GM23248 (cell line): Measurements from ENCODE around the gene PMPCA. TPM values are rescaled to one million over a fixed set of nuclear protein-coding genes. Genes with fewer than 3 reads are reported as not detected.

ENCODE experiments used
- DNase-seq: peaks from one replicate; pipeline ENCODE4 v3.0.0-alpha.2; 2015
- H2AFZ ChIP-seq: fragments of 200-600 bp; sonication (generic); 2 replicates; pipeline ENCODE4 v1.6.1; 2016; ENCODE audit warnings: antibody characterized with exemption
- H3F3A ChIP-seq: fragments of 200-600 bp; sonication (generic); 2 replicates; pipeline ENCODE4 v1.6.1; 2016; ENCODE audit warnings: mild to moderate bottlenecking, antibody characterized with exemption, mixed run types; ENCODE audit not compliant: insufficient read depth
- H3K27ac ChIP-seq: fragments of 200-600 bp; sonication (generic); 2 replicates; pipeline ENCODE4 v1.5.1; 2016; ENCODE audit warnings: mild to moderate bottlenecking
- H3K27me3 ChIP-seq: fragments of 200-600 bp; sonication (generic); replicated peaks from 2 replicates; pipeline ENCODE4 v1.6.1; 2016; ENCODE audit warnings: mild to moderate bottlenecking; ENCODE audit not compliant: insufficient read depth
- H3K36me3 ChIP-seq: fragments of 200-600 bp; sonication (generic); 2 replicates; pipeline ENCODE4 v1.6.1; 2016; ENCODE audit warnings: low read depth, mild to moderate bottlenecking
- H3K4me1 ChIP-seq: fragments of 200-600 bp; sonication (generic); 2 replicates; pipeline ENCODE4 v1.6.1; 2016; ENCODE audit warnings: mild to moderate bottlenecking; ENCODE audit not compliant: insufficient read depth
- H3K4me2 ChIP-seq: fragments of 200-600 bp; sonication (generic); one replicate; pipeline ENCODE4 v1.6.1; 2016; ENCODE audit warnings: mild to moderate bottlenecking; ENCODE audit not compliant: unreplicated experiment
- H3K4me3 ChIP-seq: fragments of 200-600 bp; sonication (generic); 2 replicates; pipeline ENCODE4 v1.5.1; 2016; ENCODE audit warnings: mild to moderate bottlenecking
- H3K79me2 ChIP-seq: fragments of 200-600 bp; sonication (generic); 2 replicates; pipeline ENCODE4 v1.6.1; 2016; ENCODE audit warnings: mild to moderate bottlenecking; ENCODE audit not compliant: insufficient read depth
- H3K9ac ChIP-seq: fragments of 200-600 bp; sonication (generic); 2 replicates; pipeline ENCODE4 v1.6.1; 2016; ENCODE audit warnings: mild to moderate bottlenecking
- H3K9me2 ChIP-seq: fragments of 200-600 bp; sonication (generic); 2 replicates; pipeline ENCODE4 v1.6.1; 2016; ENCODE audit warnings: mixed run types, mild to moderate bottlenecking, moderate library complexity; ENCODE audit not compliant: insufficient read depth
- H3K9me3 ChIP-seq: fragments of 200-600 bp; sonication (generic); one replicate; pipeline ENCODE4 v1.6.1; 2017; ENCODE audit warnings: low read depth
- H4K20me1 ChIP-seq: fragments of 200-600 bp; sonication (generic); 2 replicates; pipeline ENCODE4 v1.6.0; 2016; ENCODE audit not compliant: insufficient read depth
- EZH2 ChIP-seq: fragments of 200-600 bp; sonication (generic); IDR thresholded peaks from 2 replicates; pipeline ENCODE4 v1.6.1; 2018; ENCODE audit warnings: antibody characterized with exemption, mild to moderate bottlenecking; ENCODE audit not compliant: insufficient read depth, poor library complexity, severe bottlenecking
- EZH2phosphoT487 ChIP-seq: fragments of 200-600 bp; sonication (generic); IDR thresholded peaks from 2 replicates; pipeline ENCODE4 v1.6.1; 2018; ENCODE audit warnings: antibody characterized with exemption, moderate library complexity, mild to moderate bottlenecking, low read depth; ENCODE audit not compliant: insufficient read depth
- WGBS, 2 experiments: methylation state at CpG; one replicate each; pipeline ENCODE4 v1.1.6; 2015 to 2017; ENCODE audit warnings: low lambda C conversion rate in 2 of 2, low coverage in 1 of 2; ENCODE audit errors: missing lambda C conversion rate in 2 of 2; 5-methylcytosine and 5-hydroxymethylcytosine counted together
- in situ Hi-C: fragments of 300-500 bp; cut with MboI; formaldehyde crosslinking; loops from 2 replicates; pipeline ENCODE4 v1.15.0; 2020
- polyA plus RNA-seq: library from polyadenylated mRNA; unstranded; fragments of >200 nt; fragmentation: Nextera tagmentation; extraction: Ambion mirVana; gene quantifications from 2 replicates; pipeline ENCODE4 v1.2.1, GENCODE V29; 2016
- total RNA-seq: library from RNA; depleted of rRNA; stranded (reverse); fragments of >200 nt; shearing (Covaris generic); gene quantifications from 2 replicates; pipeline ENCODE4 v1.2.3, GENCODE V29; 2014

The PMPCA gene
- total and polyA plus RNA-seq, 2 experiments from 2014 or later = 58.7 to 77.4 TPM

GRCh38 chr9:136464241-136464640, 53.8 kb downstream of the PMPCA start:
- Histone ChIP-seq H3K9me3 (no peaks in the 10 kb centered on the region), H3F3A (no peaks in the 10 kb centered on the region), H4K20me1 (no peaks in the 10 kb centered on the region), H3K9me2 (no peaks in the 10 kb centered on the region), H2AFZ (no peak overlapping the region), H3K4me2 (no peak overlapping the region), H3K36me3 (peaks cover 69% of the 10 kb centered on the region), H3K79me2 (peaks cover 95% of the 10 kb centered on the region), H3K4me1 (no peaks in the 10 kb centered on the region), H3K9ac (no peak overlapping the region), H3K27ac (no peak overlapping the region), H3K27me3 (no peaks in the 10 kb centered on the region), H3K4me3 (no peak overlapping the region)
- DNase-seq = no peak
- WGBS, 2 experiments = 87 to 89% methylated on average over 6 of the region's 6 CpGs
- TF ChIP-seq EZH2phosphoT487 (no peak), EZH2 (no peak)
- in situ Hi-C loops = no loop called here

- WGBS, 2 experiments = 88% methylated on average over 26 to 27 of the region's 27 CpGs
- H3K36me3 ChIP-seq = peaks cover 67% of the 10 kb centered on the region
- in situ Hi-C loops = no loop called here
- no peak overlapping the region for H3K27ac ChIP-seq
- H4K20me1 ChIP-seq = no peaks in the 10 kb centered on the region
- no peak overlapping the region for H3K9ac ChIP-seq
- no peak overlapping the region for H2AFZ ChIP-seq
- TF ChIP-seq EZH2phosphoT487 (no peak), EZH2 (no peak)
- no peak overlapping the region for H3K4me2 ChIP-seq
- H3K4me3 ChIP-seq = no peak overlapping the region
- H3K4me1 ChIP-seq = no peaks in the 10 kb centered on the region
- no peak for DNase-seq
- no peaks in the 10 kb centered on the region for H3K27me3 ChIP-seq
- no peaks in the 10 kb centered on the region for H3K9me3 ChIP-seq
- no peaks in the 10 kb centered on the region for H3K9me2 ChIP-seq
- H3K79me2 ChIP-seq = peaks cover 97% of the 10 kb centered on the region
- H3F3A ChIP-seq = no peaks in the 10 kb centered on the region
Measured at GRCh38 chr9:136465500-136466154, 55.2 kb downstream of the PMPCA start.

- no peaks in the 10 kb centered on the region for H3K27me3 ChIP-seq
- no peak overlapping the region for H3K9ac ChIP-seq
- in situ Hi-C loops = no loop called here
- peaks cover 97% of the 10 kb centered on the region for H3K79me2 ChIP-seq
- DNase-seq = no peak
- no peak for TF ChIP-seq EZH2
- TF ChIP-seq EZH2phosphoT487 = no peak
- no peaks in the 10 kb centered on the region for H4K20me1 ChIP-seq
- no peak overlapping the region for H3K4me3 ChIP-seq
- no peak overlapping the region for H3K4me2 ChIP-seq
- H3K9me2 ChIP-seq = no peaks in the 10 kb centered on the region
- H3K36me3 ChIP-seq = peaks cover 65% of the 10 kb centered on the region
- H3K27ac ChIP-seq = no peak overlapping the region
- H3K9me3 ChIP-seq = no peaks in the 10 kb centered on the region
- WGBS, 2 experiments = 95 to 96% methylated on average over 30 of the region's 30 CpGs
- no peaks in the 10 kb centered on the region for H3F3A ChIP-seq
- H3K4me1 ChIP-seq = no peaks in the 10 kb centered on the region
- no peak overlapping the region for H2AFZ ChIP-seq
Measured at GRCh38 chr9:136466155-136466541, 55.7 kb downstream of the PMPCA start.

GRCh38 chr9:136467766-136468165, 57.3 kb downstream of the PMPCA start:
- H3K36me3 ChIP-seq = peaks cover 68% of the 10 kb centered on the region
- no peaks in the 10 kb centered on the region for H3F3A ChIP-seq

GRCh38 chr9:136470356-136470755, 59.9 kb downstream of the PMPCA start:
- TF ChIP-seq EZH2 = no peak
- in situ Hi-C loops = no loop called here
- H3K36me3 ChIP-seq = peaks cover 75% of the 10 kb centered on the region
- no peak overlapping the region for H3K4me2 ChIP-seq
- DNase-seq = no peak
- peaks cover 99% of the 10 kb centered on the region for H3K79me2 ChIP-seq
- H4K20me1 ChIP-seq = no peaks in the 10 kb centered on the region
- H3F3A ChIP-seq = no peaks in the 10 kb centered on the region
- H3K4me1 ChIP-seq = no peaks in the 10 kb centered on the region
- H2AFZ ChIP-seq = no peak overlapping the region
- no peaks in the 10 kb centered on the region for H3K9me3 ChIP-seq
- 92% methylated on average over 10 to 11 of the region's 11 CpGs for WGBS, 2 experiments
- no peaks in the 10 kb centered on the region for H3K27me3 ChIP-seq
- no peak overlapping the region for H3K27ac ChIP-seq
- no peak overlapping the region for H3K4me3 ChIP-seq
- H3K9me2 ChIP-seq = no peaks in the 10 kb centered on the region
- no peak overlapping the region for H3K9ac ChIP-seq

More at GRCh38 chr9:136467766-136468165, 57.3 kb downstream of the PMPCA start:
- Histone ChIP-seq H3K9ac (no peak overlapping the region), H3K27ac (no peak overlapping the region), H4K20me1 (no peaks in the 10 kb centered on the region), H3K9me2 (no peaks in the 10 kb centered on the region), H3K79me2 (peaks cover 99% of the 10 kb centered on the region), H3K4me1 (no peaks in the 10 kb centered on the region), H3K27me3 (no peaks in the 10 kb centered on the region), H3K4me2 (no peak overlapping the region), H3K4me3 (no peak overlapping the region), H2AFZ (no peak overlapping the region), H3K9me3 (no peaks in the 10 kb centered on the region)
- WGBS, 2 experiments = 79 to 81% methylated on average over 15 of the region's 15 CpGs
- no peak for DNase-seq
- in situ Hi-C loops = no loop called here
- TF ChIP-seq EZH2 (no peak), EZH2phosphoT487 (no peak)
